Astrocyte of the spinal cord (primary cell): ENCODE measurements around the gene IL24.

Experiments used
- DNase-seq: peaks from one replicate; pipeline ENCODE4 v3.0.0; 2011; ENCODE audit warnings: low read depth, low spot score
- H3K4me3 ChIP-seq: 2 replicates; pipeline ENCODE4 v1.5.1; 2011; ENCODE audit warnings: low read depth, mild to moderate bottlenecking, low read length, moderate library complexity
- CTCF ChIP-seq: IDR thresholded peaks from 2 replicates; pipeline ENCODE4 v1.5.1; 2012; ENCODE audit warnings: low read depth, mild to moderate bottlenecking, low read length, inconsistent platforms
- in situ Hi-C: cut with HindIII; loops from 2 replicates; pipeline ENCODE4 v1.10.0; 2017; ENCODE audit warnings: low sequenced_read_pairs

IL24 gene

DNA sequence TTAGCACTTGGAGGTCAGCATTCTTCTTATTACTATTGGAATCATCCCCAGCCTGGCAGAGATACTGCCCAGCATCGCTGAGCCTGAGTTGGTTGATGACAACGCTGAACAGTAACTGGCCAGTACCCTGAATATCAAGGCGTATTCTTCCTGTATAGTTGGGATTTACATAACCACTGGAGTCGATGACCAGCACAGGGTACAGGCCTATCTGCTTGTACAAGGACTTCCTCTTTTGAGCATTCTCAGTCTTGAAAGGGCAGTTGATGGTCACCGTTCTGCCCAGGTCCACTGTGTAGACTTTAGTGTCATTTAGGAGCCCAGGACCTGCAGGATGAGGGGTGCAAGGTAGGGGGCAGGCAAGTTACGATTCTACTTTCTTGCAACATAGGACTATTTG is 40.2 kb downstream of the IL24 start:
- DNase-seq, result no peak
- TF ChIP-seq CTCF, result no peak
- H3K4me3 ChIP-seq, result no peak overlapping the region
- in situ Hi-C loops, result no loop called here

- H3K4me3 ChIP-seq, result no peak overlapping the region
- in situ Hi-C loops, result no loop called here
- no peak for TF ChIP-seq CTCF
- DNase-seq, result no peak
These were observed 41.9 kb downstream of the IL24 start for GRCh38 chr1:206939131-206939530.

DNA sequence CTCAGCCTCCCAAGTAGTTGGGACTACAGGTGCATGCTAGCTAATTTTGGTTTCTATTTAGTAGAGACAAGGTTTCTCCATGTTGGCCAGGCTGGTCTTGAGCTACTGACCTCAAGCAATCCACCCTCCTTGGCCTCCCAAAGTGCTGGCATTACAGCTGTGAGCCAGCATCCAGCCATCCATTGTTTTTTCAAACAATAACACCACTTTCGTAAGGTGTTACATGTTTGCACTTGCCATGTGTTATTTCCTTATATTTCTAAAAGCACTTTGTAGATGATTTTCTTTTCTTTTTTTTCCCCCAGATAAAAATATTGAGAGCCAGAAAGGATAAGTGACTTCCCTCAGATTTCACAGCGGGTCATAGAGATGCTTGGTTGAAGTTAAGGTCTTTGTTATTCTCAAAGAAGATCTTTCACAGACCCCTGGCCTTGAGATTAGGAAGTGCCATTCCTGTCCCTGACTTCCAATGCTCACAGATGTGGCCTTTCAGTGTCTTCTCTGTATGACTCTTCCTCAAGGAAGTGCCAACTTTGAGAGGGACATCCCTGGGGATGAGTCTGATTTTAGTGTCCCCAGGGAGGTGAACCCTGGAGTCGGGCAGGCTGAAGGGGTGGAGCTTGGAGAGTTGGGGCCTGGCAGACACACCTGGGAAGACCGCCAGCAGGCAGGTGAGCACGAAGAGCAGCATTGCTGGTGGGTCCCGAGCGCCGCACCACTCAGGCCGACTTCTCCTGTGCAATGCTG is 42.8 kb downstream of the IL24 start:
- no peak for DNase-seq
- in situ Hi-C loops, result no loop called here
- no peak overlapping the region for H3K4me3 ChIP-seq
- no peak for TF ChIP-seq CTCF

DNA sequence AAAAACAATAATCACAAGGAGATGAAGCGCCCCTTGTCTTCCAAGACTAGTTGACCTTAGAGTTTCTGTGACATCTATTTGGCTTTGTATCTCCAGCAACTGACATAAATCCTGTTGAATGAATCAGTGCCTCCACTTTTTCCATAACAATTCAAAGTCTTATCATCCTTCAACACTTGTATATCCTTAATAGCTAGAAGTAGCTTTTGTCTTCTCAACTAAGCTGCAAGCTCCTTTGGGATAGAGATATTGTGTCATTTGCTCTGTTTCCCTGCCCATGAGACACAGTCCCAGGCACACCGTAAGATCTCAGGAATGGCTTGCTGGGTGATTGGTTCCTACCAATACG is 43.3 kb downstream of the IL24 start:
- DNase-seq, result no peak
- H3K4me3 ChIP-seq, result no peak overlapping the region
- in situ Hi-C loops, result no loop called here
- no peak for TF ChIP-seq CTCF

DNA sequence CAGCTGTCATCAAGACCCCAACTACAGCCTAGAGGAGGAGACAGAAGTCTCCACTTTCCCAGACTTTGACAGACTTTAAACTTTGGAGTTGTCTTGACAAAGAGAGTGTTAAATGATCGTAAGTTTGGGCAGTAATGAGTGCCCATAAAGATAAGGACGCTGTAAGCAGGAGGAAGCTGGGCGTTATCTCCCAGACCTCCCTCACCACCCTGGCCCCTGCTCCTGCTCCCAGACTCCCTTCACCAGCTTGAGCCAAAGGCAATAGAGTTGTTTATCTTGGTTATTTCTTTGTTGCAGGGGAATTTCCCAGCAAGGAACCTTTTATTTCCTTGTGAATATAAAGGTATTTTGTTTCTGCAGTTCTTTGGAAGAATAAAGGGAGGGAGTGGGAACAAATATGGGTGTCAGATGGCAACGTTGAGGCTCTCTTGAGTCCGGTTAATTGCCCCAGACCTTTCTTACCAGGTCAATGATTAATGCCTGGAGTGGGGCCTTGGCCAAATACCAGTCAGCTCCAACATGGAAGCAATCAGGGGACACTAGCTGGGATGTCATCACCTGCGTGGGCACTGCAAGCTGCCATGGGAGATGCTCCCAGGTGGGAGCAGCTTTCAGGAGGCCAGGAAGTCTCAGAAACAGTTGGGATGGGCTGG is 44.6 kb downstream of the IL24 start:
- TF ChIP-seq CTCF, result no peak
- no peak overlapping the region for H3K4me3 ChIP-seq
- DNase-seq, result no peak
- in situ Hi-C loops, result no loop called here

DNA sequence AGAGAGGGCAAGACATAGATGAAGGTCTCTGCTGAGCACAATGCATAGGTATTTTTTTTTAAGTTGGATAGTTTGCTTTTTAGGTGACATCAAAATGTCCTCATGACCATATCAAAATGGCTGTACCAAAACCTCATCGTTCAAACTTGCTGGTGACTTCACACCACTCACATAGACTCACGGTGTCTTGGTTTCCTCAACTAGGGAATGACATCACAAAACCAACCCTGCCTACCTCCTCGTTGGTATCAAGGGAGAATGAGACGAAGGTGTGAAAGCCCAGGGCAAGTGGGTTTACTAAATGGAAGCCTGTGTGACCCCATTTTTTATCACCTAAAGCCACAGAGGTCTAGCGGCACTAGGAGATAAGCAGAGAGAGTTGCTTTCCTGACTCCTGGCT is 47.5 kb downstream of the IL24 start:
- TF ChIP-seq CTCF, result no peak
- DNase-seq, result no peak
- H3K4me3 ChIP-seq, result no peak overlapping the region
- in situ Hi-C loops, result no loop called here
